Caco-2 (cell line): ENCODE results near the gene EIF4G1. TPM values are rescaled to one million over a fixed set of nuclear protein-coding genes. Genes with fewer than 3 reads are reported as not detected.

Experiments
- BruUV-seq: library from RNA; stranded (reverse); fragments of 400-500 nt; replicated peaks from 2 replicates; lab custom pipeline; 2021; lab: Mats Ljungman, UMichigan
- CTCF ChIA-PET: fragments of 300-600 bp; sonication (Branson Sonifier 250); formaldehyde crosslinking; loops from one replicate; lab custom pipeline; 2022; ENCODE audit warnings: antibody characterized with exemption; lab: Charles Lee
- POLR2A ChIA-PET: fragments of 300-600 bp; sonication (Branson Sonifier 250); formaldehyde crosslinking; loops from one replicate; lab custom pipeline; 2022; ENCODE audit warnings: antibody characterized with exemption; lab: Charles Lee
- DNase-seq, 2 experiments: peaks; one replicate each; pipeline versions ENCODE4 v3.0.0 to v3.0.0-alpha.2; 2020 to 2022
- H3K27me3 ChIP-seq: replicated peaks from 2 replicates; pipeline ENCODE4 v1.6.0; 2011; ENCODE audit warnings: low read length; ENCODE audit not compliant: control insufficient read depth, insufficient read depth
- H3K36me3 ChIP-seq: 2 replicates; pipeline ENCODE4 v1.5.1; 2011; ENCODE audit warnings: low read length; ENCODE audit not compliant: control insufficient read depth, insufficient read depth
- H3K4me1 ChIP-seq: fragments of 250-450 bp; sonication (Bioruptor Pico); 2 replicates; pipeline ENCODE4 v1.5.1; 2020; ENCODE audit warnings: mild to moderate bottlenecking
- H3K4me3 ChIP-seq: 2 replicates; pipeline ENCODE4 v1.5.1; 2011; ENCODE audit warnings: low read depth, mild to moderate bottlenecking, control low read depth, low read length
- H3K9me3 ChIP-seq: fragments of 250-450 bp; sonication (Bioruptor Pico); 2 replicates; pipeline ENCODE4 v1.5.1; 2020; ENCODE audit warnings: mild to moderate bottlenecking, moderate library complexity
- H3K27ac Mint-ChIP-seq: one replicate; pipeline ENCODE4 v1.8.0; 2022; ENCODE audit warnings: mixed read lengths; ENCODE audit not compliant: unreplicated experiment
- H3K27me3 Mint-ChIP-seq: one replicate; pipeline ENCODE4 v1.8.0; 2022; ENCODE audit warnings: mixed read lengths; ENCODE audit not compliant: insufficient read depth, unreplicated experiment
- H3K36me3 Mint-ChIP-seq: one replicate; pipeline ENCODE4 v1.8.0; 2022; ENCODE audit warnings: mild to moderate bottlenecking, mixed read lengths; ENCODE audit not compliant: insufficient read depth, unreplicated experiment
- H3K4me1 Mint-ChIP-seq: one replicate; pipeline ENCODE4 v1.8.0; 2022; ENCODE audit warnings: low read depth, mixed read lengths; ENCODE audit not compliant: unreplicated experiment
- H3K4me3 Mint-ChIP-seq: one replicate; pipeline ENCODE4 v1.8.0; 2022; ENCODE audit warnings: mild to moderate bottlenecking, moderate library complexity, mixed read lengths; ENCODE audit not compliant: unreplicated experiment
- H3K9me3 Mint-ChIP-seq: one replicate; pipeline ENCODE4 v1.8.0; 2022; ENCODE audit warnings: mixed read lengths; ENCODE audit not compliant: unreplicated experiment
- CTCF ChIP-seq, 2 experiments: fragments of 200-600 bp in 1 of 2; IDR thresholded peaks; 1 replicate in 1 of 2; 2 replicates in 1 of 2; pipeline versions ENCODE4 v1.5.1 to v1.8.0; 2011 to 2022; ENCODE audit warnings: antibody characterized with exemption in 1 of 2, control low read depth in 1 of 2, inconsistent platforms in 1 of 2, low read depth in 1 of 2, low read length in 1 of 2, mild to moderate bottlenecking in 1 of 2, moderate library complexity in 1 of 2; ENCODE audit not compliant: insufficient read depth in 1 of 2, severe bottlenecking in 1 of 2, unreplicated experiment in 1 of 2
- intact Hi-C: fragments of 100-400 bp; cut with micrococcal nuclease; formaldehyde crosslinking; loops from one replicate; pipeline ENCODE4 v1.10.0; 2022; ENCODE audit not compliant: unreplicated experiment
- total RNA-seq: library from RNA; stranded (reverse); gene quantifications from 2 replicates; pipeline ENCODE4 v1.2.3, GENCODE V29; 2022

Gene EIF4G1
- total RNA-seq, 1 experiment from 2014 or later, result 423 TPM

- 0 out of 2 replicates have a peak, but pooled peaks cover 1% of the 10 kb centered on the region for H3K36me3 ChIP-seq
- peak within 1 kb of the TSS; percentile 97 for H3K4me3 Mint-ChIP-seq
- ChIA-PET CTCF (interaction anchor here (0.9 to 2.6 kb wide), 4 partner anchors 10 to 200 kb away, joined by 4 to 12 read pairs (median 5); partner anchors contain the start of genes EPHB3 and FAM131A), POLR2A (interaction anchor here (0.6 to 1.0 kb wide), 3 partner anchors 13 to 16 kb away, joined by 3 to 4 read pairs (median 3); no protein-coding TSS in a partner anchor)
- DNase-seq, result peak; percentile 66 to 82
- no peak for TF ChIP-seq CTCF (IDR thresholded peaks at IDR 0.05; ENCODE audit: insufficient read depth in 1 of 2, low read depth in 1 of 2, low read length in 1 of 2, severe bottlenecking in 1 of 2, unreplicated experiment in 1 of 2)
- H3K9me3 ChIP-seq, result no peaks in the 10 kb centered on the region
- no peaks in the 10 kb centered on the region for H3K9me3 Mint-ChIP-seq
- peaks cover 6% of the 10 kb centered on the region; the same call in 1 of the 2 replicates for H3K4me1 ChIP-seq
- no peaks in the 10 kb centered on the region; the same call in 1 of the 2 replicates for H3K27me3 ChIP-seq
- BruUV-seq, result no TSS peak
- peak within 1 kb of the TSS; percentile 97 for H3K27ac Mint-ChIP-seq
- peaks cover 11% of the 10 kb centered on the region for H3K4me1 Mint-ChIP-seq
- H3K4me3 ChIP-seq, result peak within 1 kb of the TSS; percentile 74
- H3K27me3 Mint-ChIP-seq, result no peaks in the 10 kb centered on the region
- intact Hi-C loops, result loop anchor here (1.0 kb wide), 1 partner anchor 16 kb away; no protein-coding TSS in a partner anchor
- peaks cover 35% of the 10 kb centered on the region for H3K36me3 Mint-ChIP-seq
These were observed 47.1 kb downstream of the EIF4G1 start, which contains the start of the genes CLCN2 and POLR2H for GRCh38 chr3:184361532-184361931. Gene CLCN2 (minus strand): TSS chr3:184361605. CDS start chr3:184361479, 126 bp downstream. Gene POLR2H (plus strand): TSS chr3:184361710. CDS start chr3:184363493, 1,783 bp downstream.

- Histone ChIP-seq H3K9me3 (no peaks in the 10 kb centered on the region), H3K27me3 (no peaks in the 10 kb centered on the region; the same call in 1 of the 2 replicates), H3K4me1 (peaks cover 6% of the 10 kb centered on the region; the same call in 1 of the 2 replicates), H3K4me3 (peak overlapping the region; percentile 74), H3K36me3 (0 out of 2 replicates have a peak, but pooled peaks cover 1% of the 10 kb centered on the region)
- peak overlapping the region; percentile 97 for H3K4me3 Mint-ChIP-seq
- DNase-seq, result no peak
- TF ChIP-seq CTCF (IDR thresholded peaks at IDR 0.05; ENCODE audit: insufficient read depth in 1 of 2, low read depth in 1 of 2, low read length in 1 of 2, severe bottlenecking in 1 of 2, unreplicated experiment in 1 of 2), result no peak
- H3K36me3 Mint-ChIP-seq, result peaks cover 41% of the 10 kb centered on the region
- intact Hi-C loops, result loop anchor here (1.0 kb wide), 1 partner anchor 17 kb away; no protein-coding TSS in a partner anchor
- BruUV-seq, result no TSS peak
- H3K27me3 Mint-ChIP-seq, result no peaks in the 10 kb centered on the region
- POLR2A ChIA-PET, result interaction anchor here (0.6 to 1.7 kb wide), 8 partner anchors 9 to 199 kb away, joined by 3 to 8 read pairs (median 4); partner anchors contain the start of gene EPHB3
- peak overlapping the region; percentile 97 for H3K27ac Mint-ChIP-seq
- peaks cover 11% of the 10 kb centered on the region for H3K4me1 Mint-ChIP-seq
- H3K9me3 Mint-ChIP-seq, result no peaks in the 10 kb centered on the region
- CTCF ChIA-PET, result interaction anchor here (0.9 to 2.6 kb wide), 5 partner anchors 8 to 199 kb away, joined by 3 to 12 read pairs (median 5); partner anchors contain the start of genes EPHB3 and FAM131A
These were observed 47.7 kb downstream of the EIF4G1 start for GRCh38 chr3:184361932-184362667.
